HG02588 (cell line): ENCODE results near the gene CNTN2.

Experiments
- ATAC-seq: cut with Tn5 transposase; IDR thresholded peaks from one replicate; pipeline ENCODE4 v1.9.1; 2021; ENCODE audit warnings: mild to moderate bottlenecking, moderate library complexity; ENCODE audit not compliant: unreplicated experiment

CNTN2 gene

DNA sequence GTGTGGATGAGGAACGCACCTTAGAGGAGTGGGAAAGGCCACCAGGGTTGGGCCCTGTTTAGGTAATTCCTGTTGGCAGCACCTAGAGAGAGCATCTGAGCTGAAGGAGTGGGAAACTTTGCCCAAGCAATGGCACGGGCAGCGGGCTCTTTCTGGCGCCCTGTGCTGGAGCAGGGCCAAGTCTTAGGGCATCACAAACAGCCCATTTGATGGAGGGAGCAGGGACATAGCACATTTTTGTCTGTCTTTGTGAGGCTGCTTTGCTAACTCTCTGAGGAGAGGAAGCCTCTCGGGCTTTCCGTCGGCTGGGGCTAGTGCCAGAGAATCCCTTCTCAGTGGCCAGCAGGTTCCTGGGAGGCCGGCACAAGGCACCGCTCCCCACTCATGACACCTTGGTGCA, 22.5 kb upstream of the CNTN2 start:
- ATAC-seq = no peak

DNA sequence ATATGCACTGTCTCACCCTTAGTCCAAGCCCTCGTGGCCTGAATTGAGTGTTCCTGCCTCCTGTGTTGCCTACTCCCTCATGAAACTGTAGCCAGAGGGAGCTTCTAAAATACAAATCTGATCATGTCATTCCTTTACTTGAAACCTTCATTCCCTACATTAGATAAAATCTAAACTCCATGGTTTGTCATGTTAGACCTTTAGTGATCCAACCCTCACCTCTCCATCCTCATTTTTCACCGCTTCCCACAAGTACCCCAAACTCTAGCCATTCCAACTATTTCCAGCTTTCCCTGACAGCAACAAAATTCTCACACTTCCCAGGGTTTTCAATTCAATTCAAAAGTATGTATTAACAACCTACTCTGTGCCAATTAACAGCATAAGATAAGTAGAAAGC, 18.3 kb upstream of the CNTN2 start:
- no peak for ATAC-seq

DNA sequence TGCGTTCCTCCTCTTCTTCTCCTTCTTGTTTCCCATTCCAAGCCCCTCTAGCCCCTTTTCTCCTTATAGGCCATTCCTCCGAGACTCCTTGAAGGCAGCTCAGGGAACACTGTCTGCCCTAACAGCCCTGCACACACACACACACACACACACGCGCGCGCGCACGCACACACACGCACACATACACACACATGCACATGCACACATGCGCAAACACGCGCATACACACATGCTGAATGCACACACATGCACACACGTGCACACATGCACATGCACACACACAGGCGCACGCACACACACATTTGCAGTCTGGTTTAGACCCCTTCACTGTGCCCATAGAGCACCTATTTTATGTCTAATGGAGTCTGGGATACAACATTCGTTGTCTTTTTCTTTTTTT, 17.8 kb upstream of the CNTN2 start:
- ATAC-seq = no peak

DNA sequence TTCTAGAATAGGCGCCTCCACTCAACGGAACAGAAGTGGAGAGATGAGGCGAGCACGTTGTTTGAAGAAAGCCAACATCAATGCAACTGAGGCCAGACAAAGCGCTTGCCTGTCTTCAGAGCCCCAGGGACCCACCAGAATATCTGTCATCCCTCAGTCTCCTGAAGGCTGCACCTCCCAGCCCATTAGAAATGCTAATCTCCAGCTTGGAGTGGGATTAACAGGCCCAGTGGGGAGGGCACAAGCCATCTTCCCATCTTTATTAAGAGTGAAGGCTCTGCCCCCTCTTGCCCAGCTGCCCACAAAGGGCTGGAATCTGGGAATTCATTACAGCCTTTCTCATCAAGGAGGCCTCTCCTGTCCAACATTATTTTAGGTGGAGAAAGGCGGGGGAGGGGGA, 16.8 kb upstream of the CNTN2 start:
- ATAC-seq = no peak

DNA sequence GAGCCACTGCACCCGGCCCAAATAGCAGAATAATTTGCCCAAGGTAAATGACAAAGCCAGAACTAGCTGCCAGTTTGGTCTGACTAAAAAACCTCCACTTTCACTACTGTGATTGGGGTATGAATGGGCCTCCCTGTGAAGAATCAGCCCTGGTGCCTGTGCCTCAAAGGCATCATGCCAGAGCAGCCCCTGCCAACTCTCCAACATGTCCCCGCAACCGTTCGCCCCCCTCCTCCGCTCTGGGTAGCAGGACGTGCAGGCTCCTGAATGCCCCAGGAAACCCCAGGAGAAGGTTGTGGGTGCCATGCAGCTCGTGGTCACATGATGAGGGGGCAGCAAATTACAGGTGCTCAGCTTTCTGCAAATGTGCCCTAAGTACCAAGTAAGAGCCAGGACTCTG, 14.6 kb upstream of the CNTN2 start:
- ATAC-seq = no peak

DNA sequence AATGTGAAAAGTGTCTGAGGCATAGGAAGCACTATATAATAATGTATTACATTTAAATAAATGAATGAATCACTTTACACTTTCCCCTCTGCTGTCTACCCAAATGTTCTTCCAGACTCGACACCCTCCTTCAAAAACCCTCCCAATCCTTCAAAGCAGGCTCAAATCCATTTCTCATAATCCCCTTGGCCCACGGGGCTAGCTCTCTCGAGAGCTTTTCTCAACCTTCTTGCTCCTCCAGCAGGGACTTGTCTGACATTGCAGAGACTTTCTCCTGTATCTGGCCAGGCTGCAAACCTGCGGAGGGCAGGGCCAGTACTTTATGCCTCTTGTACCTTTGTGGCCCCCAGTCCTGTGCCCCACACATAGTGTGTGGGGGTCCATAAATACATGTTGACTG, 14.1 kb upstream of the CNTN2 start:
- ATAC-seq = no peak

DNA sequence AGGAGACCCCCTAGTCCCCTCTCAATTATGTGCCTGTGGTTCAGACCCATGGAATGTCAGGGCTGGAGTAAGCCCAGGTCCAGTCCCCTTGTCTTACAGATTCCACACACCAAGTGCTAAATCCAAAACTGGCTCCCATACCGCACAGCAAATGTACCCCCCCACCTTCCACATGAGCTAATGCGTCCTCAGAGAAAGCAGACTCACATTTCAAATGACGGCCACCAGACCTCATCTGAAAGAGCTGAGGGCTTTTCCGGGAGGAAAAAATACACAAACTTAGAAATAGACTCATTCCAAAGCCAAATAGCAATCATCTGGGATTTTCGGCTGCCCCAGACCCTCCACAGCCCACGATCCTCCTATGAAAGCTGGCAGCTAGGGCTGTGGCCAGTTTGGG, 12.8 kb upstream of the CNTN2 start:
- ATAC-seq = no peak

DNA sequence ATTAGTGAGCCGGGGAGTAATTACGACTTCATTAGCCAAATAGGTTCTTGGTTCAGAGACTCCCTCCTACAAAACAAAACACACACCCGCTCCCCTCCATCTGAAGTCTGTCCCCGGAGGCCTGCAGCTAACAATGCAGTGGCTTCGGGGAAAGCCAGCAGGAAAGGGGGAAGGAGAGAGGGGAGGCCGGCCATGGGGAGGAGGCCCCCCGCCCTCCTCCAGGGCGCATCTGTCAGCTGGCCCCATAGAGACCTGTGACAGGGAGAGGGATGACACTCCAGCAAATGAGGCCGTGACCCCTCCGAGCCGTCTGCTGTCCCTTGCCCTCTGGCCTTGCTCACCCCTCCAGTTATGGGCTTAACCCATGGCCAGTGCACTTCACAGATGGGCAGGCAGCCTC, 12.1 kb upstream of the CNTN2 start:
- no peak for ATAC-seq

DNA sequence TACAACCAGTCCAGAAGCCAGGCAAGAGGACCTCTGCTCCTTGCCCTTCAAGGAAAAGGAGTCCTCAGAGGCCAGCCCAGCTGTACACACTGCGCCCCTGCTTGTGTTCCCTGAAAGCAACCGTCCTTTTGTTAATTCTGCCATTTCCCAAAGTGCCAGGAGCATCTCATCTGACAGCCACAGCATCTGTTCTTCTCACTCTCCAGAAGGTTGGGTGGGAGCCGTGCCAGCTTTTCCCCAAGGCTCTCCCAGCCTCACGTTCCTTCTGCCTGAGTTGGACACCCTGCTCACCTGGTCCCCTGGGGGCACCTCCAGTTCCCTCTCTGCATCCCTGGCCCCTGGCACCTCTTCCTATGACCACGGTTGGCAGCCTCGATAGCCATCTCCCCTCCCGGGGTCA, 10.5 kb upstream of the CNTN2 start:
- ATAC-seq = no peak

DNA sequence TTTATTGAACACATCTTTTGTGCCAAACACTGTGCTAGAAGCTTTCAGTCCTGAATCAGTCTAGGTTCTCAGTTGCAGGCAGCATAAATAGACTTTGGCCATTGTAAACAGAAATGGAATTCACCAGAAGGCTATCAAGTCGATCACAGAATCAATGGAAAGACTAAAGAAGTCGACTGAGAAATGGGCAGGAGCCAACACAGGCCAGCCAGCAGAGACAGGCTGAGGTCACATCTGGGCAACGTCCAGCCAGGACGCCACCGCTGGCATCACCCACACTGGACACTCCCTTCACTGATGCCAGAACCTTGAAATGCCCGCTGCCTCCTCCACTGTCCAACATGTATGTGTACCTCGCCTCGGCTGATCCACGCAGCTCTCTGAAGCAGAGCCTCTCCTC, 5.5 kb upstream of the CNTN2 start:
- no peak for ATAC-seq

DNA sequence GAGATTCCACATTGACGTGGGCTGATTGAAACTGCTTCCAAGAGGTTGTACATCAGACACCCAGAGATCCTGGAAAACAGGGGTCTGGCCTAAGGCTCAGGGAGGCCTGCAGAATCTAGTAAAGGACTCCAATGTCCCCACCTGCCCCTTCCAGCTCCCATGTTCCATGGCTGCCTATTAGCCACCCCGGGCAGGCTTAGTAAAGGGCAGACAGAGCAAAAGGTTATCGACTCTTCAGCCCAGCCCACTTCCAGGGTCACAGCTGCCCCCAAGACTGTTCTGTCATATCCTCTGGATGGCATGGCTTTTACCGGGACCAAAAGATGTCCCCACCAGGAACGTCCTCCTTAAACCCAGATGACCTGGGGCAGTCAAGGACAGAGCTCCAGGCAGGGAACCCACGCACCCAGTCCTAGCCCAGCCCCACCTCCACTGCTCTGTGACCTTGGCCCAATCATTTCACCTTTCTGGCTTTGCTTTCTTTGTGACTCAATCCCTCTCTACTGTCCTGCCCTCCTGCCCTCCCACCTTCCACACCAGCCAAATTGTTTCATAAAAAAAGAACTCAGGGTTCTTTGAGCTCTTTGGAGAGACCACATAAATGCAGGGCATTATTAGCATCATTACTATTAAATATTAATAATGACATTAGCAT, 4.8 kb upstream of the CNTN2 start:
- no peak for ATAC-seq

DNA sequence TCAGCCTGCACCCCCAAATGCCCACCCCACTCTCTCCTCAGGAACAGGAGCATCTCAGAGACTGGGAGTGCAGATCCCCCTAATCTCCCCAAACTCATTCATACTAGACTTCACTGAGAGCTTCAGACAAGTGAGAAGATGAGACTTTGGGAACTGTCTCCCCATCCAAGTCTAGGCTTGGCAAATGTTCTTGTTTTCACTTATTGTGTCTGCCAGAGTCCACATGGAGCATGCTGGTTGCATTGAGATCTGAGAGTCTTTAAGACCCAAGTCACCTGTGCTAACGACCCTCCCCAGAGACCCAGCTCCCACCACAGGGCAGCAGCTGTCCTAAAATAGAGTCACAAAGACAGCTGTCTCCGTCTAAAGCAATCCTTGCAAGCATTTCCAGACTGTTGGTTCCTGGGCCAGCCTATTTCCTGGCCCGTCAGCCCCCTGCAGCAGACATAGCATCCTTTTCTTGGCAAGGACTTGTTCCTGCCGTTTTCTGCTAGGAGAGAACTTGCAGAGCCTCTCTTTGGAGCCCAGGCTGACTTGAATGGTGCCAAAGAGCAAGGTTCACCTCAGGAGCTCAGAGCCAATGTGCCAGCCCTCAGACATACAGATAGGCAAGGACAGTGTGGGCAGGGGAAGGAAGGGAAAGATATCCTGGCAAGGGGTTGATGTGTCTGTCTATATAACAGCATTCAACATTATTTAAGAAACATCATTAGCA, 1.9 kb upstream of the CNTN2 start:
- no peak for ATAC-seq

DNA sequence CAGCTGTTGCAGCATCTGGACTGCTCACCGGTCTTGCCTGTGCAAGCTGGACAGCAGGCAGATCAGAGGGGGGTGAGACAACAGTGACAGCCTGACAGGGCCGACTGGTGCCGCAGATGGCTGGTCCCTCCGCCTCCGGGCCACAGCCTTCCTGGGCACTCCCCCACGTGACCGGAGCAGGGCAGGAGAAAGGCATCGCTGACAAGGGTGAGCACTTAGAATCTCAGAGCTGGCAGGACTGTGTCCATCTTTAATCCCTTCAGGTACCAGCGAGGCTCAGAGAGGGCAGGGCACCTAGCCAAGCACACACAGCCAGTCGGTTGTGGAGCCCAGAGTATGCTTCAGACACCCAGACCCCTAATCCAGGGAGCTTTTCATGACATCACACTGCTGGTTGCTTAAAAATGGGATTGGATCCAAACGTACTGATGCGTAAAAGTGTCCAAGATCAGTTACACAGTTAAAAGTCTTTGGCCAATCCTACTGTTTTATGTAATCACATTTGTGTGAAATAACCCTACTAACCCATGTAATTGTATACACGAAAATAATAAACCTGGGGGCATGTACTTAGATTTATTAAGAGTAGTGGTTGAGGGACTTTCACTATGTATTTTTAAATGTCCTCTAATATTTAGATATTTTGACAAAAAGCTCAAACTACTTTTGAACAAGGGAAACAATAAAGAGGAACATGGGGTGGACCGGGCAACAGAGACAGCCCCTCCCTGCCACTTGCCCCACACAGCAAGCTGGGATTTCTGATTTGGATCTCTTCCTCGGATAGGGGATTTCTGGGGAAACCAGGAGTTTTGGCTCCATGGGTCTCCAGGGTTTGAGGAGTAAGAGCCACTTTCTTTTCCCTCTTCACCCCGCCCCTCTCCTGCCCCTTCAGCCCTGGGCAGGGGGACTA, 758 bp upstream of the CNTN2 start:
- no peak for ATAC-seq

DNA sequence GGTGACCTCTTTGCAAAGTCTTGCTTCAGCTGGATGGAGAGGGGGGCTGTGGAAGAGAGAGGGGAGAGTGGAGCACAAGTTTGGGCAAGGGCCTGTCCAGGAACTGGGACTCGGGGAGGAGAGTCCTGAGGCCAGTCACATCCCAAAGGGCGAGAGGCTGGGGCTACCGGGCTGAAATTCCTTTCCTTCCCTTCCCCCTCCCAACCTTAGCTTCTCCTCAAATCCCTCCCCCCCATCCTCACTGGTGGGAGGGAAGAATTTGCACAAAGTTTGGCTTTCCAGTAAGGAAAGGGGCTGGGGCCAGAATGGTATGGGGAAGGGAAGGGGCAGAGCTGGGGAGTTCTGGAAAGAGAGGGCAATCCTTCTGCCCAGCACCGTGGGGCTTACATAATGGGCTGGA, 854 bp downstream of the CNTN2 start:
- no peak for ATAC-seq

DNA sequence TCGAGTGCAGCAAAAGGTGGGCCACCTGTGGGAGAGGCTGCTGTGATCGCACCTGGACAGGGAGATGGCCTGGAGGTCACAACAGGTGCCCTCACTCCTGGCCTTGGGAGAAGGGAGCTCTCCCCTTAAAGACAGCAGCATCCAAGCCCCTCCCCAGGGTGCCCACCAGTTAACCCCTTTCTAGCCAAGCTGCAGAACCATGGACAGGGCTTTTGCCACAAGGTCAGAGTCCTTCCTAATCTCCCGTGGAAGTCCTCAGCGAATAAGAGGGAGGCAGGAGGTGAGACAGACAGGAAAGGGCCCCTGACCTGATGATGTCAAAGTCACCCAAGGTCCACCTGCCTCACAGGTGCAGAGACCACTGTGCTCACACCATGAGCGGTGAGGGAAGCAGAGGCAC, 1.7 kb downstream of the CNTN2 start:
- no peak for ATAC-seq

DNA sequence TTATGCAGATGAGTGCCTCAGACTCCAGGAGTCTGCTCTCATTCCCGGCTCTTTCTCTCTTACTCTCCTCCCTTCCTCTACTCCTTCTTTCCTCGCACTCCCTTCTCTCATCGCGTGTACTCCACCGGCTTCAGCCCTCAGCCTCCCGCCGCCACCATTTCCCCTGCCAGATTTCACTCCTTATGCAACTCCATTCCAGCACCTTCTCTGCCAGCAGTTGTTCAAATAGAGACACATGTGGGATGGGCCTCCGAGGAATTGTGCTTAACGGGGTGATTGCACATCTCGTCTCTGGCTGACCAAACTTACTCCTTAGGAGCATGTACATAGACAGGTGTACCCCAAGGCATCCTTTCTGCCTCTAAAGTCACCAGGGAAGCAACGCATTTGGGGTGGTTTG, 2.1 kb downstream of the CNTN2 start:
- ATAC-seq = no peak

DNA sequence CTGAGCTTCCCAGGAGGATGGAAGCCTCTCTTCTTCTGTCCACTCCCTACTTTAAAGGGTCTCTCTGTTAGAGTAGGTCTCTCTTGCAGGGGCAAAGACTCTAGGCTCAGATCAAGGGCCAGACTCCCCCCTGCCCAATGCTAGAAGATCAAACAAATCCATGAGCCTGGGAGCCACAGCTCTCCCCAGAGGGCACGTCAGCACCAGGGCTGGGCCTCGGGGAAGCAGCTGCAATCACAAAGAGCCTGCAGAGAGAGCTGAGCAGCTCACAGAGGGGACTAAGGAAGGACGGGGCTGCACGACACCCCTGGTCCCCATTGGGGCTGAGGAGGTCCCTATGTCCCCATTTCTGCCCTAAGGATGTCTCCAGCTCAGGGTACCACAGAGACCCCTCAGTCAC, 3.9 kb downstream of the CNTN2 start:
- ATAC-seq = no peak

DNA sequence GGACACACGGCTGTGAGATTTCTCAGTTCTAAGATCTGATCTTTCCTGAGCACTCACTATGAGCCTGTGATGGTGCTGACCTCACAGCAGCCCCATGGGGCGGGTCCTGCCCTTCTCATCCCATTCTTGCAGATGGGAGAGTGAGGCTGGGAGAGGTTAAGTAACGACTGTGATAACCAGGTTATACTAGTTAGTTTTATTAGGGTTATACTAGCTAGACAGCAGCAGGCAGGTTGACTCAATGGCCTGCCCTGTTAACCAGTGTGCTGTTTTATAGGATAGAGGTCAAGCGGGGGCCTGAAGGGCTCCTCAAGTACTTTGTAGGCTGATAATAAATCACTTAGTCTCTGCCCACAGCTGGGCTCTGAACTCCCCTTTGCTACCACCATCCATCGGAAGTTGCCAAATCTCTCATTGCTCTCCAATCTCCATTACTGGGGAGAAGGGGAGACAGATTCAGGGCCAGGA, 4.8 kb downstream of the CNTN2 start:
- no peak for ATAC-seq

DNA sequence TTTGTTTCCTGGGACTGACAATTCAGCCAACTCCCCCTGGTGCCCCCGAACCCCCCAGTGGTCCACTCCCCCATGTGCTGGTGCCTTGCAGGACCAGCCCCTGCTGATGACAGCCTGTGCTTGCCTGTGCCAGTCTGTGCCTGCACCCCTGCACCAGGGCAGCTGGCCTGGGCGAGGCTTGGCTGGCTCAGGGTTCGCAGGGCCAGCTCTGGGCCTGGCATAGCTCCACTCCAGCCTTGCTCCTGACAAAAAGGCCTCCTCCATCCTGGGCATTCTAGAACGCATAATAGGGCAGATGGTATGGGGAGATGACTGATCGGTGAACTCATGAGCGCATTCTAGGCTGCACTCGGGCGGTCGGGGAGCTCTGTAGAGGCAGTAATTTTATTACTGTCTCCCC, 5.4 kb downstream of the CNTN2 start:
- no peak for ATAC-seq

DNA sequence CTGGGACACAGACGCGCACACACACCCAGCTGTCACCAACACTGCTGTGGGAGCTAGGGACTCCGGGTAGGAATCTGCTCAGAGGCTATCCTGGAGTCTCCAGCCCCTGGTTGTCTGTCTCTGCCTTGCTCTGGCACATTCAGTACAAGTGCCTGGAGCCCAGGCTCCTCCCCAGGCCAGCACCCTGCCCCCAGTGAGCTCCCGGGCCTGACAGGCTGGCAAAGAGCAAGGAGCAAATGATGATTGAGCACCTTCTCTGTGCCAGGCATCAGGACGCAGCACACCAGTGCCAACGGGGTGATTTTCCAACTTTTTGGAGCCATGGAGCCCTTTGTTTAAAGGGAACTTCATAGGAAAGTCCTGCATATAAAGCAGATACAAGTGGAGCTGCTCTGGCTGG, 6.5 kb downstream of the CNTN2 start:
- ATAC-seq = no peak

DNA sequence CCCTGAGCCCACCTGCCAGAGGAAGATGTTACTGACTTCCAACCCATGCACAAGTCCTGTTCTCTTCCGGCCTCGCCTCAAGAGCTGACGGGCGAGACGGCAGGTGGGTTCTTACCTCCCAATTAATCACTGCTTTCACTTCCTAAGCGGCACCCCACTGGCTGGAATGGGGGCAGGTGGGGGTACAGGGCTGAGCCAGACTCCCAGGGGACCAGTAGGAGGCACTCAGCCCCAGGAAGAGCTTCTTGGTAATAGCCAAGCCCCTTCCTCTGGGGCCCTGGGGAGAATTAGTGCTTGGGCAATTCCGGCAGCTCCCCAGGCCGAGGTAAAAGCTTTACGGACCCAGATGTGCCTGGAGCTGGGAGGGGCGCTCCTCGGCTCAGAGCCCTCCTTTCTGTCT, 9.7 kb downstream of the CNTN2 start:
- no peak for ATAC-seq

DNA sequence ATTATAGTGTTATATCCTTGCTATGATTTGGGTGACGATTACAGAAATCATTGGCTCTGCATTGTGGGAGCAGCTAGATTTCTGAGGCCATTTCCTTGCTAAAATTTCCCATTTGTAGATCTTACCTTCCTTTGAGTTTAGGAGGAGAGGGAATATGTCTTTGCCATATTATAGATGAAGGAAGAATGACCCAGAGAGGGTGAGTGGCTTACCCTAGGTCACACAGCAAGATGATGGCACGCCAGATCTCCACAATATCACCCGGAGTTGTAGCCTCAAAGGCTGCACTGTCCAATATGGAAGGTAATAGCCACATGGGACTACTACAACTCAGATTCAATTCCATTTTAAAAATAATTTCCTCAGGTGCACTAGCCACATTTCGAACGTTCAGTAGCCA, 10.3 kb downstream of the CNTN2 start:
- no peak for ATAC-seq
